ENCODE measurements around the gene PLCL2. TPM values are rescaled to one million over a fixed set of nuclear protein-coding genes. Genes with fewer than 3 reads are reported as not detected.
"Not testable (repeated sequence)": the region's sequence is repeated elsewhere in the genome, so short reads cannot be mapped to it uniquely, and the experiment has no call there.

PLCL2 gene
- total RNA-seq, 1 donor from 2014 or later: 2.5 TPM

DNA sequence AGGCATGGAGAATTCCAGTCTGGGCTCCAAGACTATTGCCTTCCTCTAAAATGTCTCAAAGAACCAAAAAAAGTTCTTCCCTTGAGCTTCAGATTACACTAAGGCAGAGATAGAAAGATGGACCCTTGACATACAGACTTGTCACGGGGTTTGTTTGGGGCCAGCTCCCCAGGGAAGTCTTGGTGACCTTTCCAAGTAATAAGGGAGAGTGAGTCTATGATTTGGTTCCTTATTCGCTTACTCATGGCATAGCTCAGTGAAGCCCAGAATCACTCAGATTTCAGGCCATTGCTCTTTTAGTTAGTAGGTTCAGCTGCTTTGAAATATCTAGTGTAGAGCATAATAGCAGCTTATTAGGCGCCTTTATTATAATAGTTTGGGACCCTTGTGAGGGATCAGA, 90.3 kb downstream of the PLCL2 start:
- H3K27me3 ChIP-seq (ENCODE audit: control insufficient read depth, insufficient read depth, low read length): no peaks in the 10 kb centered on the region
- TF ChIP-seq, protein P1, sequence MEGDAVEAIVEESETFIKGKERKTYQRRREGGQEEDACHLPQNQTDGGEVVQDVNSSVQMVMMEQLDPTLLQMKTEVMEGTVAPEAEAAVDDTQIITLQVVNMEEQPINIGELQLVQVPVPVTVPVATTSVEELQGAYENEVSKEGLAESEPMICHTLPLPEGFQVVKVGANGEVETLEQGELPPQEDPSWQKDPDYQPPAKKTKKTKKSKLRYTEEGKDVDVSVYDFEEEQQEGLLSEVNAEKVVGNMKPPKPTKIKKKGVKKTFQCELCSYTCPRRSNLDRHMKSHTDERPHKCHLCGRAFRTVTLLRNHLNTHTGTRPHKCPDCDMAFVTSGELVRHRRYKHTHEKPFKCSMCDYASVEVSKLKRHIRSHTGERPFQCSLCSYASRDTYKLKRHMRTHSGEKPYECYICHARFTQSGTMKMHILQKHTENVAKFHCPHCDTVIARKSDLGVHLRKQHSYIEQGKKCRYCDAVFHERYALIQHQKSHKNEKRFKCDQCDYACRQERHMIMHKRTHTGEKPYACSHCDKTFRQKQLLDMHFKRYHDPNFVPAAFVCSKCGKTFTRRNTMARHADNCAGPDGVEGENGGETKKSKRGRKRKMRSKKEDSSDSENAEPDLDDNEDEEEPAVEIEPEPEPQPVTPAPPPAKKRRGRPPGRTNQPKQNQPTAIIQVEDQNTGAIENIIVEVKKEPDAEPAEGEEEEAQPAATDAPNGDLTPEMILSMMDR (IDR thresholded peaks at IDR 0.05; ENCODE audit: insufficient read depth, low read length, poor library complexity, severe bottlenecking): no peak
- H3K4me3 ChIP-seq (ENCODE audit: low read depth, low read length): no peak overlapping the region
- no peaks in the 10 kb centered on the region for H3K36me3 ChIP-seq (ENCODE audit: control insufficient read depth, insufficient read depth, low read length)
- DNase-seq (ENCODE audit: low read depth): no peak

DNA sequence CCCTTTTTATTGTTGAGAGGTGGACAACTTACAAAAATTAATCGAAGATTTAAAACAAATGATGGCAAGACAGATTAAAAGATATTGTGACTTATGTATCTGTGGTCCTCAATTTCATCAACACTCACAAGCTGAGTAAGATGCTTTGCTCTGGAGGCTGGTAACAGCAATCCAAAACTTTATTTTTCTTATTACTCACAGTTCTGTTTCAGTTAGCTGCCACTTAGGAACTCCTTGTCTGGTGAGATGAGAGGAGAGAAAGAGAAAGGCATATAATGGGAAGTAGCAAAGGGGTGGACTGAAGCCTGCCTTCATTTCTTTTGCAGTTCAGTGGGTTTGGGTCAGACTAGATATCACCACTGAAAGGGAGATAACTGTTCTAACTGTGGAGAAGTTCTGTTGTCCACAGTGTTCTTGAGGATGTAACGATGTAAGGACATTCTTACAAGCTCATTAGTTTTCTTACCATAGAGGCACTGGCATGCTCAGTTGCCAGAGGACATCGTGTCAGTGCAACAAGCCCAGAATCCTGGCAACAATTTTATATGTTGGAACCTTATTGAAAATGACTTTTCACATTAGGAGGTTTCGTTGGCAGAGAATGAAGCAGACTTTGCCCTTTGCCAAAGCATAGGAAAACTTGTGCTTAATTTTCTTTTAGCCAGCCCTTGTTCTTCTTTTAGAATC, 93.6 kb downstream of the PLCL2 start:
- Histone ChIP-seq H3K4me3 (ENCODE audit: low read depth, low read length) (no peak overlapping the region), H3K27me3 (ENCODE audit: control insufficient read depth, insufficient read depth, low read length) (no peaks in the 10 kb centered on the region), H3K36me3 (ENCODE audit: control insufficient read depth, insufficient read depth, low read length) (no peaks in the 10 kb centered on the region)
- TF ChIP-seq, protein P1 (IDR thresholded peaks at IDR 0.05; ENCODE audit: insufficient read depth, low read length, poor library complexity, severe bottlenecking): no peak
- no peak for DNase-seq (ENCODE audit: low read depth)

DNA sequence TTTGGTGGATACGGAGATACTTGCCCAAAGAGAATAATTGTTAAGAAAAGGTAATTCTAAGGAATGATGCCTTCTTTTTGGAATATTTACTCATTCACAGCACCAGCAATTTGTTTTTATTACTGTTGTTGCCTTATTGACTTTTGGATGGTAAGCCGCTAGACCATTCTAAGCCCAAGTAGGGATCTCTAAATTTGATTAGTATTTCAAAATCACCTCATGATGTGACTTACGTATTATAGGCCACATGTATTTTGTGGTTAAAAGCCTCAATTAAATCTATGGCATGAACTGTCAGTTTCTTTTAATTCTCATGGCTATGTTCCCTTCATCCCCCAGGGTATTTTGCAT, 94.1 kb downstream of the PLCL2 start:
- Histone ChIP-seq H3K36me3 (ENCODE audit: control insufficient read depth, insufficient read depth, low read length) (no peaks in the 10 kb centered on the region), H3K27me3 (ENCODE audit: control insufficient read depth, insufficient read depth, low read length) (no peaks in the 10 kb centered on the region), H3K4me3 (ENCODE audit: low read depth, low read length) (no peak overlapping the region)
- TF ChIP-seq, protein P1 (IDR thresholded peaks at IDR 0.05; ENCODE audit: insufficient read depth, low read length, poor library complexity, severe bottlenecking): no peak
- no peak for DNase-seq (ENCODE audit: low read depth)

DNA sequence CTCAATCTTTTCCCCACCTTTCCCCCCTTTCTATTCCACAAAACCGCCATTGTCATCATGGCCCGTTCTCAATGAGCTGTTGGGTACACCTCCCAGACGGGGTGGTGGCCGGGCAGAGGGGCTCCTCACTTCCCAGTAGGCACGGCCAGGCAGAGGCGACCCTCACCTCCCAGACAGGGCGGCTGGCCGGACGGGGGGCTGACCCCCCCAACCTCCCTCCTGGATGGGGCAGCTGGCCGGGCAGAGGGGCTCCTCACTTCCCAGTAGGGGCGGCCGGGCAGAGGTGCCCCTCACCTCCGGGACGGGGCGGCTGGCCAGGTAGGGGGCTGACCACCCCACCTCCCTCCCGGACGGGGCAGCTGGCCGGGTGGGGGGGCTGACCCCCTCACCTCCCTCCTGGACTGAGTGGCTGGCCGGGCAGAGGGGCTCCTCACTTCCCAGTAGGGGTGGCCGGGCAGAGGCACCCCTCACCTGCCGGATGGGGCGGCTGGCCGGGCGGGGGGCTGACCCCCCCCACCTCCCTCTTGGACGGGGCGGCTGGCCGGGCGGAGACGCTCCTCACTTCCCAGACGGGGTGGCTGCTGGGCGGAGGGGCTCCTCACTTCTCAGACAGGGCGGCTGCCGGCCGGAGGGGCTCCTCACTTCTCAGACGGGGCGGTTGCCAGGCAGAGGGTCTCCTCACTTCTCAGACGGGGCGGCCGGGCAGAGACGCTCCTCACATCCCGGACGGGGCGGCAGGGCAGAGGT, 95.2 kb downstream of the PLCL2 start:
- not testable (repeated sequence) for H3K36me3 ChIP-seq (ENCODE audit: control insufficient read depth, insufficient read depth, low read length); DNase-seq (ENCODE audit: low read depth); H3K4me3 ChIP-seq (ENCODE audit: low read depth, low read length); H3K27me3 ChIP-seq (ENCODE audit: control insufficient read depth, insufficient read depth, low read length)

DNA sequence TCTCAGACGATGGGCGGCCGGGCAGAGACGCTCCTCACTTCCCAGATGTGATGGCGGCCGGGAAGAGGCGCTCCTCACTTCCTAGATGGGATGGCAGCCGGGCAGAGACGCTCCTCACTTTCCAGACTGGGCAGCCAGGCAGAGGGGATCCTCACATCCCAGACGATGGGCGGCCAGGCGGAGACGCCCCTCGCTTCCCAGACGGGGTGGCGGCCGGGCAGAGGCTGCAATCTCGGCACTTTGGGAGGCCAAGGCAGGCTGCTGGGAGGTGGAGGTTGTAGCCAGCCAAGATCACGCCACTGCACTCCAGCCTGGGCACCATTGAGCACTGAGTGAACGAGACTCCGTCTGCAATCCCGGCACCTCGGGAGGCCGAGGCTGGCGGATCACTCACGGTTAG, 95.8 kb downstream of the PLCL2 start:
- not testable (repeated sequence) for H3K36me3 ChIP-seq (ENCODE audit: control insufficient read depth, insufficient read depth, low read length); H3K27me3 ChIP-seq (ENCODE audit: control insufficient read depth, insufficient read depth, low read length); H3K4me3 ChIP-seq (ENCODE audit: low read depth, low read length); DNase-seq (ENCODE audit: low read depth)

DNA sequence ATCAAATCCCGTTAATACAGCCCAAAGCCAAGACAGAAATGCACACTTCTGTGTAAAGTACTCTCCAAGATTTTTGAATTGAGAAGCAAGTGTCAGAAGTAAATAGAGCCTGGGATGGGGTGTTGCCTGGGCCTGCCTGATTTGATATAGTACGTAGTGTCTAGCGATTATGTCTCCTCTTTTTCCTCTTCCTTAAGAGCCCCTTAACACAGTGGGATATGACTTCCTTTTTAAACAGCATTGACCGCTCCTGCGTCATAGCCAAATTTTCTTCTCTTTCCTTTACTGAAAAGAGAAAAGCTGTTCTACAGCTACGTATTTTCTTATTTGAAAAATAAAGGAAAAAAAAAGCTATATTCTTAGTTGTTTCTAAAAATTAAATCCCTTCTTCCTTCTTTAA, 97.7 kb downstream of the PLCL2 start:
- TF ChIP-seq, protein P1 (IDR thresholded peaks at IDR 0.05; ENCODE audit: insufficient read depth, low read length, poor library complexity, severe bottlenecking): no peak
- Histone ChIP-seq H3K36me3 (ENCODE audit: control insufficient read depth, insufficient read depth, low read length) (no peaks in the 10 kb centered on the region), H3K27me3 (ENCODE audit: control insufficient read depth, insufficient read depth, low read length) (no peaks in the 10 kb centered on the region), H3K4me3 (ENCODE audit: low read depth, low read length) (no peak overlapping the region)
- no peak for DNase-seq (ENCODE audit: low read depth)

DNA sequence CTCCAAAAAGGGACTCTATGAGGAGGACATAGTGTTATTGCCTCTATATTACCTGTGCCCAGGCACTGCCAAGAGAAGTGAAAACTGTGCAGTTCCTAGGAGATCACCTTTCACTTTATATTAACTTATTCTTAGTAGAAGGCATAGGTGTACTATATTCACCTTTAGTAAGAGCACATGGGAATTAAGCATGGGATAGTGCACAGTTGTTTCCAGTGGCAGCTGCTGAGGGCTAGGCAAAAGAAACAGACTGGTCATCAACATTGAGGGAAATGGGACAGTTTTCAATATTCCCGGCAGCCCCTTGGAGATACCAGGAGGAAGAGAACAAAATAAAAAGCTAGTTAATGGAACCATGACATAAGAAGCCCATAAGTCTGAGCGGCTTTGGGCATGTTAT, 100.9 kb downstream of the PLCL2 start:
- TF ChIP-seq, protein P1 (IDR thresholded peaks at IDR 0.05; ENCODE audit: insufficient read depth, low read length, poor library complexity, severe bottlenecking): no peak
- Histone ChIP-seq H3K36me3 (ENCODE audit: control insufficient read depth, insufficient read depth, low read length) (no peaks in the 10 kb centered on the region), H3K27me3 (ENCODE audit: control insufficient read depth, insufficient read depth, low read length) (no peaks in the 10 kb centered on the region), H3K4me3 (ENCODE audit: low read depth, low read length) (no peak overlapping the region)
- DNase-seq (ENCODE audit: low read depth): no peak
